GM03348 (cell line): ENCODE measurements around the gene NRXN3.
A peak's percentile ranks its signal among the peaks of the same experiment; 100 is the strongest.
"Not testable (repeated sequence)": the region's sequence is repeated elsewhere in the genome, so short reads cannot be mapped to it uniquely, and the experiment has no call there.

Experiments used
- DNase-seq: peaks from one replicate; pipeline ENCODE4 v3.0.0; 2012; ENCODE audit warnings: low spot score

The NRXN3 gene

DNA sequence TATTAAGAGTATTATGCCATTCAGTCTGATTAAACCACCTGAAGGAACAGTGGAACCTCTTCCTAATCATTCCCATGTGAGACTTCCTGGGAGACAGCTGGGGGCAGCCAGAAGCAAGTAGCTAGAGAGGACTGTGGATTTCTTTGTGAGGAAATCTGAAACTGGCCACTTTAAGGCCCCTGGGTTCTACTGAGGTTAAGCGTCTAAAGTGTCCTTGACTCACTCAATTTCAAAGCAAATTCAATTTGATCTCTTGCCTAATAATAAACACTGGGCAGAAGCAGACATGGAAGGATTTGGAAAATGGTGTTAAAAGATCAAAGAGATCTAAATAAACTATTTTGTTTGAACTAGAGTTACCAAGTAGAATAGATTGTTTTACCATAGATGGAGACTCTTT lies 909.9 kb downstream of the NRXN3 start:
- no peak for DNase-seq

DNA sequence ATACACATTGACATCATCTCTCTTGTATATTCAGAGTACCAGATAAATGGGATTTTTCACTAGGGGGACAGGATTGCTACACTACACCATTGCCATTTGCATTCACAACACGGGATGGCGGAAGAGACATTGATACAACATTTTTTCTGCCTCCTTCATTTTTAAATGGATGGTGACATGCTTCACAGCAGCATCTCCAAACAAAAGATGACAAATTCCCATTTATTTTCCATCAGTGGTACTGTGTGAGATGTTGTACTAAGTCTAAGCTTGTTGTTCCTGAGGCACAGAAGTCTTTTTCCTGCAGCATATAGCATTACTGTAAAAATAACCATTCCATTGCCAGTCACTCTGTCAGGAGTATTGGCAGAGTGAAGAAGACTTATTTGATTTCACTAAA lies 912.7 kb downstream of the NRXN3 start:
- DNase-seq: no peak

DNA sequence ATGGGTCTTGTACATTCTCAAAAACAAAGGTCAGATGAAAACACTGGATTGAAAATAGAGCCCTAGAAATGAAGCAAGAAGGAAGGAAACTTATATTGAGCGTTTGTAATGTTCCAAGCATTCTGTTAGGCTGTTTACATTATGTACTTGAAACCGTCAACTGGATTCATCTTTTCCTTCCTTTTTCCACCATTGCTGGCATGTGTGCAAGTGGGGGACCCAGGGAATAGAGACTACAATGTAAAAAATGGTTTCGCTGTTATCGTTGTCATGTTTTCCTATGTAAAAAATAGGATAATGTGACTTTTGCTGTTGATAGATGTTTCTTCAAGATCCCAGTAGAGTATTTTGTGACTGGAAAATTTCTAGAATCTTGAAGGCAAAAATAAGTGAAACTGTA lies 913.2 kb downstream of the NRXN3 start:
- no peak for DNase-seq

DNA sequence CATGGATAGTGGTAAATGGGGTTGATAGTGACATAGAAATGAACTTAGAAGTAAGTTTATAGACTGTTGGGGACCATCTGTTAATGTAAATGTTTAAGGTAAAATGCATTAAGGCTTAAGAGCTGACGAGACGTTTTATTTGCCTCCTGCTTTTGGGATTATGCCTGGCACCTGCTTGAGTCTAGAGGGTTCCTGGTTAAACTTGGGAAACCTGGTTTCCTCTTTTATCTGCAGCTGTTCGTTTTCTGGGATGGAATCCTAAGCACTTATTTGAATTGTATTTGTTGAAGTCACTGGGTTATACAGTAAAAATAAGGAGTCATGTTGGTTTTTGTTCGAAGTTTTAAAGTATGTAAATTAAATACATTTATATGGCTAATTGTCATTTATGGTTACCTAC lies 914.7 kb downstream of the NRXN3 start:
- no peak for DNase-seq

DNA sequence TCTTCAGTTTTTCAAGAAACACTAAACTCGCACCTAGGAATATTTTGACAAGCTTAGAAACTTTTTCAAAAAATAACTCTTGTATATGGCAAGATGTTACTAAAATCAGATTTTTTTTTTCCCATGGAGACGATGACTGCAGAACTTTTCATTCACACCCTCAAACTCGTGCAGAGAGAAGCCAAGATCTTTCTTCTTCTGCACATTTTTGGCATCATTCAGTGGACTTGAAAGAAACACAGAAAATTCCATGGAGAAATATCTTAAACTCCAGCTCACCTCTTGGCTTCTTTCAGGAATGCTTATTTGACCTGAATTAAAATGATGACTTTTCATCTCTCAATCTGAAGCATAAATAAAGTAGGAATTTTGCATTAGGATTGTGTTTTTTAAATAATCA lies 919.4 kb downstream of the NRXN3 start:
- DNase-seq: no peak

DNA sequence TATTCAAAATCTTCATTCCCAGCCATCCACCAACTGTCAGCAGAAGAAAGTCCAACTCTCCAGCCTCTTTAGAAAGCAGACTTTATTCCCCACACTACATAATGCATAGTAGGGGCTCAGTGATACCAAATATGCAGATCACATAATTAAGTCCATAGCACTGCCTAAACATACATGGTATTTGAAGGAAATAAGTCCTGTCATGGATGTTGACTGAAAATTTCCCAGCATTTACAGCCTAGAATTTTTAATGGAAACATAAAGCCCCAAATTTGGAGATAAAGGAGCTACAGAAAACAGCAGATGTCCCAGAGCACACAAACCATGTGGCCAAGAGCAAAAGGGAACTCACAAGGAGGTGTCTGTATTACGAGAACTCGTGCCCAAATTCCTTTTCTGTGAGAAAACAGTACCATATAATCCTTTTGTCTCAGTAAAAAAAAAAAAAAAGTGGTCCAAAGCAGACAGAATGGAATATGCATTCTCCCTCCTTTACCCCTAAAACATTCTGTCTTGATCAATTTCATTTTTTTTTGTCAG lies 920.5 kb downstream of the NRXN3 start:
- peak; percentile 11 for DNase-seq

DNA sequence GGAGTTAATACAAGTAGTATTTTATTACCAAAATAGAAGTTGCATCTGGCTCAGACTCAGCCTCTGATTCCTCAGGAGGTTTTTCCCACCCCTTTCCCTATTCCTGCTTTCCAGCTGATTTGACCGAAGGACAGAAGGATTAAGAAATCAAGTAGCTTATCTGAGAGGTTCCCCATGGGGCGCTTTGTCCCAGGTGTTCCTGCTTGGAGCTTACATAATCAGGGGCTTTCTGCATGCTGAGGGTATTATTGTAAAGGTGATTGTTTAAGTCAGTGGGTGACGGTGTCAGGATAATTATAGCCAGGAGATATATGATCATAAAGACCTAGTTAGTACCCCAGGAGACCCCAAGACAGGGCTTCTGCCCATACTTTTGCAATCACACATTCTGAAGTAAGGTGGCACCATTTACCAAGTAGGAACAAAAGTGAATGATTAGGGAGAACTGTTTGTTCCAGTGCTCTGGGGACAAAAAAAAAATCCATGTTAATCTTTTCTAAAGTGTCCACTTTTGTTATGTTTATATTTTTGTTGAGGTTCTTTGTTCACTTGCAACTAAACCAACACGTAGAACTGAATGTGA lies 921.3 kb downstream of the NRXN3 start:
- DNase-seq: no peak

DNA sequence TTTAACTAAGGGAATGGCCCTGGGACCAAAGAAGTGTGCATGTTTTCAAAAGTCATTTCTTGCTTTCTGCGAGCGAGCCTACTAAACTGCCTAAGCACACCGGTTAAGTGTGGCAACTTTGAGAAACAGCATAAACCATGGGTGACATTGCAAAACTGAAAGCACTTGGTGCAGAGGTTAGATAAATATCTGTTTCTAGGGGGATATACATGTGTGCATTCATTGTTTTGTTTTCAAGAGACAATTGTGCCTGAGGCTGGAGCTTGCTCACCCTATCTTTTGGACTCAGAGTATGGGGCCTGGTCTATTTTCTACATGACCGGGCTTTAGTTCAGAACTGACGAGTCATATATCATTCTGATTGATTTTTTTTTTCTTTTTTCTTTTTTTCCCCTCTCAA lies 923.4 kb downstream of the NRXN3 start:
- no peak for DNase-seq

DNA sequence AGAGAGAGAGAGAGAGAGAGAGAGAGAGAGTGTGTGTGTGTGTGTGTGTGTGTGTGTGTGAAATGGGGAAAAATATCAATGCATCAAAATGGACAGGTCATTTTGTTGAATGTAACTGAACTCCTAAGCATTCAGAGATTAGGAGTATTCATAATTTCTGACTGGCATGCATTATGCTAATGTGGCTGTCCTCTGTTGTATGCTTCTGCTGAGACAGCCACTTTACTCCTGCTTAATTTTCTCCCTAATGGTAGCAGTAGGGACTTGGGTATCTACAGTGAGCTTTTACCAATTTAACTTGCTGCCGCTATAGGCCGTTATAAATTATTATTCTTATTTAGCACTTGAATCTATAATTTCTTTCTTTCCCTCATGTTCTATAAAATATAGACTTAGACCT lies 924.8 kb downstream of the NRXN3 start:
- no peak for DNase-seq

DNA sequence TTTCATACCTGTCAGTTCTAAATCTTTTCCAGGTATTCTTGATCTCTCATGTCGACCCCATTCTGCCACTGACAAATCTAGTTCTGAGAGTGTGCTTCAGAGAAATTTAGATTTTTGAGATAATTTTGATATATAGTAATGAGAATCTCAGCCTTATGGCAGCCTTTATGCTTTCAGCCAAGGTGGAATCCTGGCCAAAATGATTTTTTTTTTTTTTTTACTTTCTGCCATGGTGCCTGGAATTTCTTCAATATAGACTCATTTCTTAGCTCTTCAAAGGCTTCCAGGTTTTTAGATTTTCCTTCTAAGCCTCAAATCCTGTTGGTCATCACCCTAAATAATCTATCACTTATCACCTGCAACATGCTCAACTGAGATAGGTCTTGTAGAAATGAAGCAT lies 926.6 kb downstream of the NRXN3 start:
- DNase-seq: no peak

DNA sequence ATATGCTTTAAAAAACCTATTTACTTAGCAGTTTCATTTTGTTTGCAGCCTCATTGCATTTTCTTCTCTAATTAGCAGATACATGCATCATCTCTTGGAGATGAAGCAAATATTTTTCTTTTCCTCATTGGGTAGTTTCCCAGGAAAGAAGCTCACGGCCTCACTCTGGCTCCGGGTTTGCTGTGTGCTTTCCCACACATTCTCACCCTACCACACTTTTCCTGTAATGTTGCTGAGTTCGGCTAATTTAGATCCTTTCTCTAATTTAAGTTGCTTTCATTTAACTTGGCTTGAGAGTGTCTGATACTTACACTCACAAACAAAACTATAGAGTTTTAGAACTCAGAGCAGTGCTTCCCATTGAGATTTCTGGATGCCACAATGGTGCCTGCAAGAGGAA lies 928.2 kb downstream of the NRXN3 start:
- DNase-seq: no peak

DNA sequence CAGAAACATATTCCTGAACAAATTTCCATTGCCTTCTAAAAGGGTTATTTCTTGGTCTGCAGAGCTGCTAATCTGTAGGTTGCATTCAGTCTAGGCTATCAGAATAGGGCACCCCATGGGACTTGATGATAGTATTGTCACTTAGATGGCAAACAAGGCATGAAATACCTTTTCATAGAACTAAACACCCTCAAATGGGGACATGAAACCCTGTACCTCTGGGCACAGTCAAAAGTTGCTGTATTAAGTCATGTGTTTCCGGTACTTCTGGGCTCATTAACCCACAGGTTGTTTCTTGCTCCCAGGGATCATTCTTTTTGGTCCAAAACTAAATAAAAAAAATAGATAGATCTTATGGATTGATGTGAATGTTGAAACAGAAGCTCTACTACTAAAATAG lies 930.4 kb downstream of the NRXN3 start:
- DNase-seq: no peak

DNA sequence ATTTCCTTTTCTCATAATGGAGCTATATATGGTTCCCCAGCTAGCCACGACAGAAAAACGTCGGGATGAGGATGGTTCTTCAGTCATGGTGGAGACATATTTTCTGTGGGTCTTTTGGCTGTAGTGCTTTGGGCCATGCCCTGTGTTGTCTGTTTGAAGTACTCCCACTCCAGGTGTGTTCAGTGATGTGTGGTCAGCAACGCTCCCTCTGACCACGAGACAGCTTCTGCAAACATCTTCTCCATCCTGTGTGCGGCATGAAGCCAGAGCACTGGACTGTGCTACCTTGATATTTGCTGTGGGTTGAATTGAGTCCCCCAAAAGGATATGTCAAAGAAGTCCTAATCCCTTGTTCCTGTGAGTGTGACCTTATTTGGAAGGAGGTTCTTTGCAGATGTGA lies 931.2 kb downstream of the NRXN3 start:
- no peak for DNase-seq

DNA sequence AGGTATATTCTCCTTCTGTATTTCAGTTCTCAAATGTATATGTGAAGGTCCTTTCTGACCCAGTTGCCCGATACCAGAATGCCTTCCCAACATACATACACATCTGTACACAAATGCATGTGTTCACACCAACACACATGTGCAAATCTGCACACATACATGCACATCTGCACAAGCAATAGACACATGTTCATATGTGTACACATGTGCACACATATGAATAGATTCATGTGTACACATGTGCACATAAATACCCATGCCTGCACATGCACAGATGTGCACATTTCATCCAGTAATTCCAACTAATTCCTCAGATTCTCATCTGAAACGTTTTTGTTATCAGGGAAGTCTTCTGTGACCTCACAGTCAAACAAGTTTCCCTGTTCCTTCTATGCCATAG lies 933.6 kb downstream of the NRXN3 start:
- no peak for DNase-seq

DNA sequence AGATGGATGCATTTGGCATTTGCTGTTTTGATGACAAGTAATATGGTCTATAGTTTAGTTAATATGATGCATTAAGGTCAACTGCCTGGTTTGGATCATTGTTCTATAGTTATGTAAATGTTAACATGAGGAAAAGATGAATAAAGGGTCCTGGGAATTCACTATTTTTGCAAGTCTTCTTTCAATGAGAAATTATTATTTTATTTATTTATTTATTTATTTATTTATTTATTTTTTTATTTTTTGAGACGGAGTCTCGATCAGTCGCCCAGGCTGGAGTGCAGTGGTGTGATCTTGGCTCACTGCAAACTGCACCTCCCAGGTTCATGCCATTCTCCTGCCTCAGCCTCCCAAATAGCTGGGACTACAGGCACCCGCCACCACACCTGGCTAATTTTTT lies 940.4 kb downstream of the NRXN3 start:
- not testable (repeated sequence) for DNase-seq

DNA sequence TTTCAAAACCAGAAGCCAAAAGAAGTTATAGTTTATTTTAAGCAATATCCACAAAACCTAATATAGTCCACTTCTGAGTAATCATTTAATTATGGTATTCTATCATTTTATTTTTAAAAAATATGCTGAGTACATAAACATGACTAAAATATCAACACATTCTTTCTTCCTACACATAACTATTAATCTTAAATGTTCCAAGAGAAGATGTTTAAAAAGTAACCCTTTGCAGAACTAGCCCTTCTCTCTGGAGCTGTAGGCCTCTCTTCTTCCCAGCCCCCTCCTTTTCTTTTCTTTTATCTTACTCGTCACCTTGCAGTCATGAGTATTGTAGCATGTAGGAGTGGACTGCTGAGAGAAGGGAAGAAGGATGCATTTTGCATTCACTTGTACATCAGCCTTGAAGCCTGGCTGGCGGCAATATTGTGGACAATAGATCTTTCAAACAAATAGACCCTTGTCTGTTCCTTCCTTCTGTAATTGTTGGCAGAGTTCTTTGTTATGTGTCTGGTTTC lies 941.9 kb downstream of the NRXN3 start:
- DNase-seq: peak; percentile 30

DNA sequence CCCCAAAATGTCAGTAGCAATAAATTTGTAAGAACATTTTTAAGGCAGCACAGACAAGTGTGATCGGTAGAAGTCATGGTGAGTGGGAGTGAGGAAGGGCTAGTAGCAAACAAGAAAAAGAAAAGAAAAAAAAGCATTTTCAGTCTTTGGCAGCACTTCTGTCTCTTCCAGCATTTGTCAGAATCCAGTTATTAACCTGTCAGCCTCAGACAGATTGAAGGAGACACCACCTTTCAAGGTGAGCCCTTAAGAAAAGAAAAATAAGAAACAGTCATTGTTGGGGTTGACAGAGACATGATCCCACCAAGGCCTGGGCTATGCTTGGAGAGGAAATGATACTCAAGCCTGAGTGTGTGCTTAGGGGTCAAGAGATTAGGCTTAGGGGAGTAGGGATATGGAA lies 947.4 kb downstream of the NRXN3 start:
- no peak for DNase-seq

DNA sequence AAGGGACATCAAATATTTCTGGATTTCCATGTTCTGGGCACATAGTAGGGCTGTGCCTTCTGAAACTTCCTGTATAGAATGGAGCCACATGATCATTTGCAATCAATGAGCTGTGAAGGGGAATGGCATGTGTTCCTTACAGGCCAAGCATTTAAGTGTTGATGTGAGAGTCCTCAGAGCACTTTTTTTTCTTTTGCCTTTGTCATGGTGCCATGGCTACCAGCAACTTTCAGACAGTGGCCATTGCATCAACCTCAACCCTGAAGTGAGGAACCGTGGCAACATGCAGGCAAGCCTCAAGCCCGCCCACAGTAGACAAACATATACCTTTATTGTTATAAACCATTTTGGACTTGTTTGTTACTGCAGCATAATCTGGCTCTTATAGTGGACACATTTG lies 948.1 kb downstream of the NRXN3 start:
- DNase-seq: no peak

DNA sequence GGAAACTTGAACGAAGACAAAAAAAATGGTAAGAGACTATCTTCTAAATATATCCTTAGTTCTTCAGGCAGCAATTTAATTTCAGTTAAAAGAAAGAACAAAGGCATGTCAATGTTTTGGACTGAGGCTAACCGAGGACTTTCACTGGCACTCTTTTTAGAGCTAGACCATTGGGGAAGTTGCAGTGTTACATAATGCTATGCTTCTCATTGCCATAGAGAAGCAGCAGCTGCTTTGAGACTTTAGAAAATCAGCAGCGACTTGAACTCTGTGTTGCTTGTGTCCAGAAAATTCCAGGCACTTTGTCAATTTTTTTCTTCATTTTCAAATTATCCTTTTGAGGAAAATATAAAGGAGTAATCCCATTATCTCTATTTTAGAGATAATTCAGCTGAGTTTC lies 964.2 kb downstream of the NRXN3 start:
- DNase-seq: no peak

DNA sequence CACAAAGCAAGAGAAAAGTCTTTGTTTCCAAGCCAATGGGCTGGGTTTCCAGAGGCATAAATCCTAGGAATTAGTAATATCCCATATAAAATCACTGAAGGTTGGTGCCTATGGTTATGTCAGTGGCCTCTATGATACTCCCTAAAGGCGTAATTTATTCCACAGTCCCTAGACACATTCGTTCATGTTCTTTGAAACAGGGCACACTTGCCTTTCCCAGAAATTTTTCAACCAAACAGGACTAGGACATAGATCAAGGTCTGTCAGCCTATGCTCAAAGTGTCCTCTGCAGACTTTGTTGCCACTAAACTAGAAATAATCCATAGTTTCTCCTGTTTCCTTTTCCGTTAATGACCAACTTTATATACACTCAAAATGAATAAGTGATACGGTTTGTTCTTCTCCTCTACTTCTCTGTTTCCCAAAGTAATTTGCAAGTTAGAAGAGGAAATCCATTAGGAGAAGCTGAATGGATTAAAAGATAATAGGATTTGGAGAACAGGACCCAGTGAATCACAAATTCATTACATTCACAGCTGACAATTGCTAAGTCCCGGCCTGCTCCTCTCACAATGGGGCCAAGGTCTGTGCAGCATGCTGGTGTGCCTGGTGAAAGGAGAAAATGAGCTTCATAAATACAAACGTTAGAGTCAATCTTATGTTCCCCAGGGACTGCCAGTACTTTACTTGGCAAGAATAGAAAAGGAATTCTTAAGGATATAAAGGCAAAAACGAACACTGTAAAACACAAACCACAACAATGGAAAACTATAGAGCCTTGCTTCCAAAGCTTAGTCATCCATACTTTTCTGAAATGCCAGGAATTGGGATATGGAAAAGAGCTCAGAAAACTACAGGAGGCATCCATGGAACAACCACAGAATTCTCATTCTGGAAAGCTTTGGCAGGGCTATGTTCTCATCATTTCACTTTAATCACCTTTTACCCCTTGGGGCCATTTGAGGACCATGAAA lies 966.2 kb downstream of the NRXN3 start:
- no peak for DNase-seq

DNA sequence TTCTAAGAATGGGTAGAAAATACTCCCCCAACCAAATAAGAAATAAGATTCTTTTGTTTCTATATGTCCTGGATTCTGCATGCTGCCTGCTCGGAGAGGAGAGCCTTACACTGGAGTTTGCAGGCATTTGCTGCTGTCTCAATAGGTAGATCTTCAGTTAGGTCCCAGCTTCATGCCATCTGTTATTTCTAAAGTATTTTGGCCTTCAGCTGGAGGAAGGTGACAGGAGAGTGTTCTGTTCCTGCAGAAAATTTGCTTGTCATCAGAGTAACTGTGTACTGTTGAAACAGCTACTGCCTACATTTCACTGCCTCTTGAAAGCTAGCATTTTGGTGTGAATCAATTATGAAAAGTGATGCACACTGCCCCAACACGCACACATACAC lies 966.9 kb downstream of the NRXN3 start:
- DNase-seq: no peak

DNA sequence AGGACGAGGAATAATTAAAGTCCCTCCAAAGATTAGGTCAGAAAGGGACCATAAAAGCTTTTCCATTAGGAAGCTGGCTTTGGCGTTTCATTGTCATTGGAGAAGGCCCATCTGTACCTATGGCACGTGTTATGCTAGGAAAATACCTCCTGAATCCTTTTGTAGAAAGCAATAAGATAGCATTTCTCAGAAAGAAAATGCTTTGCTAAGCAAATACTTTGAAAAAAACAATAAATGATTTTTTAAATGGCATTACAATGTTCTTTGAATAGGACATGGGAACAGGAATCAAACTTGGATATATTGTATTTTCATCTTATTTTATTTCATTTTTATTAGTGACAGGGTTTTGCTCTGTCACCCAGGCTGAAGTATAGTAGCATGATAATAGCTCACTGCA lies 967.7 kb downstream of the NRXN3 start:
- DNase-seq: no peak

DNA sequence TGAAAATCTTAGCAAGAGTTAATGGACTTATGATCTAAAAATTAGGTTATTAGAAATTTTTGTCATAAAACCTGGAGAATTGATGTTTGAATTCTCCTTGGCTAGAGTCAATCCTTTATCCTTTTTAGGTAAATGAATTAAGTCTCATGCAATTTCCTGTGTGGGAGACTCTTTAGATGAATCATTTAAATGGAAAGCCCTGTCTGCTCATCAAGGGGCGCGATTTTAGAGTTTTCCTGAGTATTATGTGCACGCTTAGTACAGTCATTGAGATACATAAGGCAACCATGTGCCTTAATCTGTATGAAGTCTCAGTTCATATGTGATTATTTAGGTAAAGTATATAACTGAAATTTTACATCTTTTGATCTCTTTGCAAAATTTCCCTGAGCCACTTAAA lies 974.7 kb downstream of the NRXN3 start:
- DNase-seq: peak; percentile 21
